SK-N-SH (cell line): Measurements from ENCODE around the gene CCL4. TPM values are rescaled to one million over a fixed set of nuclear protein-coding genes. Genes with fewer than 3 reads are reported as not detected.

Source experiments
- CTCF ChIA-PET: fragments of 300-600, 350-600 bp; formaldehyde crosslinking; extraction: SDS; loops from one replicate; lab custom pipeline; 2021; lab: Yijun Ruan, JAX
- POLR2A ChIA-PET: fragments of 350-600 bp; sonication (Branson Sonifier 250); formaldehyde crosslinking; extraction: SDS; loops from one replicate; lab custom pipeline; 2020; ENCODE audit warnings: antibody characterized with exemption, inconsistent platforms; lab: Yijun Ruan, JAX
- DNase-seq: peaks from one replicate; pipeline ENCODE4 v3.0.0; 2012
- H2AFZ ChIP-seq: fragments of 200-600 bp; sonication (generic); 2 replicates; pipeline ENCODE4 v1.8.1; 2016; ENCODE audit warnings: antibody characterized with exemption, mild to moderate bottlenecking, low read depth
- H3F3A ChIP-seq: fragments of 200-600 bp; sonication (generic); replicated peaks from 2 replicates; pipeline ENCODE3; 2016; ENCODE audit warnings: antibody characterized with exemption, mild to moderate bottlenecking; ENCODE audit not compliant: insufficient read depth
- H3K27ac ChIP-seq, 2 experiments: fragments of 200-500 bp in 1 of 2; fragments of 200-600 bp in 1 of 2; sonication (Bioruptor generic) in 1 of 2; sonication (generic), shearing (Covaris generic) in 1 of 2; 2 replicates each; pipeline versions ENCODE4 v1.5.1 to v1.6.1; 2014 to 2016; ENCODE audit warnings: low read depth in 2 of 2, inconsistent platforms in 1 of 2, low read length in 1 of 2, mild to moderate bottlenecking in 1 of 2, mixed read lengths in 1 of 2
- H3K27me3 ChIP-seq: fragments of 200-600 bp; sonication (generic), shearing (Covaris generic); 2 replicates; pipeline ENCODE4 v1.6.1; 2016; ENCODE audit warnings: mixed run types; ENCODE audit not compliant: insufficient read depth
- H3K36me3 ChIP-seq, 2 experiments: fragments of 200-500 bp in 1 of 2; fragments of 200-600 bp in 1 of 2; sonication (Bioruptor generic) in 1 of 2; sonication (generic) in 1 of 2; replicated peaks in 1 of 2; 2 replicates each; pipeline versions ENCODE3 to v1.5.1; 2014 to 2016; ENCODE audit warnings: low read length in 1 of 2, mild to moderate bottlenecking in 1 of 2; ENCODE audit not compliant: insufficient read depth in 2 of 2, control insufficient read depth in 1 of 2
- H3K4me1 ChIP-seq, 2 experiments: fragments of 200-500 bp in 1 of 2; fragments of 200-600 bp in 1 of 2; sonication (Bioruptor generic) in 1 of 2; sonication (generic), shearing (Covaris generic) in 1 of 2; 2 replicates each; pipeline versions ENCODE4 v1.5.1 to v1.6.1; 2014 to 2016; ENCODE audit warnings: low read depth in 1 of 2, low read length in 1 of 2, mixed run types in 1 of 2; ENCODE audit not compliant: insufficient read depth in 2 of 2, control insufficient read depth in 1 of 2
- H3K4me2 ChIP-seq: fragments of 200-600 bp; sonication (generic), shearing (Covaris generic); 2 replicates; pipeline ENCODE4 v1.6.1; 2017; ENCODE audit warnings: mixed run types
- H3K4me3 ChIP-seq, 2 experiments: fragments of 200-500 bp in 1 of 2; fragments of 200-600 bp in 1 of 2; sonication (Bioruptor generic) in 1 of 2; sonication (generic), shearing (Covaris generic) in 1 of 2; 2 replicates each; pipeline versions ENCODE4 v1.5.1 to v1.8.1; 2014 to 2016; ENCODE audit warnings: low read depth in 2 of 2, inconsistent platforms in 1 of 2, low read length in 1 of 2, mild to moderate bottlenecking in 1 of 2, mixed read lengths in 1 of 2, moderate library complexity in 1 of 2
- H3K79me2 ChIP-seq: fragments of 200-600 bp; sonication (generic); 2 replicates; pipeline ENCODE4 v1.8.1; 2017; ENCODE audit warnings: mild to moderate bottlenecking; ENCODE audit not compliant: insufficient read depth
- H3K9ac ChIP-seq: fragments of 200-600 bp; sonication (generic); 2 replicates; pipeline ENCODE4 v1.6.1; 2017; ENCODE audit warnings: mixed run types
- H3K9me2 ChIP-seq: fragments of 200-600 bp; sonication (generic); 2 replicates; pipeline ENCODE4 v1.6.1; 2017; ENCODE audit warnings: mixed run types
- H3K9me3 ChIP-seq: fragments of 200-600 bp; sonication (generic); 2 replicates; pipeline ENCODE4 v1.6.1; 2017; ENCODE audit warnings: mixed run types, mild to moderate bottlenecking, moderate library complexity
- H4K20me1 ChIP-seq: fragments of 200-600 bp; sonication (generic); 2 replicates; pipeline ENCODE4 v1.6.1; 2017; ENCODE audit warnings: mild to moderate bottlenecking, mixed run types; ENCODE audit not compliant: insufficient read depth
- FOXM1 ChIP-seq: IDR thresholded peaks from 2 replicates; pipeline ENCODE4 v1.4.0; 2012; ENCODE audit warnings: low read depth, mild to moderate bottlenecking
- GABPA ChIP-seq: IDR thresholded peaks from 2 replicates; pipeline ENCODE4 v1.4.0; 2012; ENCODE audit warnings: low read depth, mild to moderate bottlenecking
- MEF2A ChIP-seq: IDR thresholded peaks from 2 replicates; pipeline ENCODE4 v1.4.0; 2012; ENCODE audit warnings: low read depth, borderline replicate concordance
- RAD21 ChIP-seq: IDR thresholded peaks from 2 replicates; pipeline ENCODE4 v1.6.1; 2012; ENCODE audit warnings: mild to moderate bottlenecking, low read length
- RFX5 ChIP-seq: IDR thresholded peaks from 2 replicates; pipeline ENCODE4 v1.6.1; 2012; ENCODE audit warnings: mild to moderate bottlenecking, improper control_type of control experiment, low read length
- RXRA ChIP-seq: IDR thresholded peaks from 2 replicates; pipeline ENCODE4 v1.4.0; 2012; ENCODE audit warnings: low read depth, mild to moderate bottlenecking, borderline replicate concordance
- WGBS: methylation state at CpG from one replicate; pipeline ENCODE4 v1.1.6; 2017; ENCODE audit warnings: low lambda C conversion rate; 5-methylcytosine and 5-hydroxymethylcytosine counted together
- polyA plus RNA-seq, 3 experiments: library from polyadenylated mRNA; depleted of rRNA; stranded (reverse); fragments of >200 nt; gene quantifications; 2 replicates each; pipeline ENCODE4 v1.2.3, GENCODE V29; 2012
- TF ChIP-seq, protein P1 (sequence below): fragments of 200-600 bp; sonication (generic); IDR thresholded peaks from 2 replicates; pipeline ENCODE4 v1.6.1; 2017; ENCODE audit warnings: antibody characterized with exemption, mild to moderate bottlenecking, moderate library complexity
- TF ChIP-seq, protein P2 (sequence below): IDR thresholded peaks from 2 replicates; pipeline ENCODE4 v1.4.0; 2012; ENCODE audit warnings: low read depth
- TF ChIP-seq, protein P3 (sequence below): fragments of 150-350 bp; IDR thresholded peaks from 2 replicates; pipeline ENCODE4 v1.6.1; 2016; ENCODE audit warnings: mild to moderate bottlenecking, low read depth, low read length
- TF ChIP-seq, protein P4 (sequence below): IDR thresholded peaks from 2 replicates; pipeline ENCODE4 v1.4.0; 2012; ENCODE audit warnings: low read depth, borderline replicate concordance
- TF ChIP-seq, protein P5 (sequence below): IDR thresholded peaks from 2 replicates; pipeline ENCODE4 v1.6.1; 2012; ENCODE audit warnings: mild to moderate bottlenecking, low read depth, low read length, moderate library complexity

The CCL4 gene
- polyA plus RNA-seq, 1 of the 3 experiments (the other 2 are of a cell fraction): not detected

DNA sequence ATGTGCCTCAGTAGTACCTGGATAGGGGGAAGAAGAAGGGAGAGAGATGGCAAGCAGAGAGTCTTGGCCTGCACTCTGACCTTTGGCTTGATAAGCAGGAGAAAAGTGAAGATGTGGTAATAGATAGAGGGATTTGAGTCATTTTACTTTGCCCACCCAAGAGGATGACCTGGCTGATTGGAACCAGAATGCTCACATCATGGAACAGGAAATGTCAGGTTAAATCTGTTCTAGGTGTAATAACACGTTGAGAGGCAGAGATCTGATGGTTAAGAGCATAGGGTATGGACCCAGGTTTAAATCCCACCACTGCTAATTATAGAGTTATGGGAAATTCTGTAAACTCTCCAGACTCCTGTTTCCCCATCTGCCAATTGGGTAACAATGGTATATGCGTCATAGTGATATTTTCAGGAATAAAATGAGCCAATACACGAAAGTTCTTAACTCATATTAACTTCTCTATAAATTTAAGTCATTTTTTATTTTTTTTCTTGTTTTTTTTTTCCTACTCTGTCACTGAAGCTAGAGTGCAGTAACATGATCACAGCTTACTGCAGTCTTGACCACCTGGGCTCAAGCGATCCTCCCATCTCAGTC lies 47.6 kb upstream of the CCL4 start:
- no peak overlapping the region for H2AFZ ChIP-seq
- H3K79me2 ChIP-seq: no peaks in the 10 kb centered on the region
- no peaks in the 10 kb centered on the region for H3K36me3 ChIP-seq
- H3K4me1 ChIP-seq: no peaks in the 10 kb centered on the region
- no peaks in the 10 kb centered on the region for H4K20me1 ChIP-seq
- DNase-seq: no peak
- ChIA-PET POLR2A (no interaction called here), CTCF (no interaction called here)
- 22% methylated on average over 4 of the region's 4 CpGs for WGBS
- H3F3A ChIP-seq: no peaks in the 10 kb centered on the region
- H3K9me3 ChIP-seq: no peaks in the 10 kb centered on the region
- no peaks in the 10 kb centered on the region; the same call in 1 of the 2 replicates for H3K27me3 ChIP-seq
- TF ChIP-seq GABPA (no peak), MEF2A (no peak), RAD21 (no peak), FOXM1 (no peak), RFX5 (no peak), RXRA (no peak)
- TF ChIP-seq, protein P1, sequence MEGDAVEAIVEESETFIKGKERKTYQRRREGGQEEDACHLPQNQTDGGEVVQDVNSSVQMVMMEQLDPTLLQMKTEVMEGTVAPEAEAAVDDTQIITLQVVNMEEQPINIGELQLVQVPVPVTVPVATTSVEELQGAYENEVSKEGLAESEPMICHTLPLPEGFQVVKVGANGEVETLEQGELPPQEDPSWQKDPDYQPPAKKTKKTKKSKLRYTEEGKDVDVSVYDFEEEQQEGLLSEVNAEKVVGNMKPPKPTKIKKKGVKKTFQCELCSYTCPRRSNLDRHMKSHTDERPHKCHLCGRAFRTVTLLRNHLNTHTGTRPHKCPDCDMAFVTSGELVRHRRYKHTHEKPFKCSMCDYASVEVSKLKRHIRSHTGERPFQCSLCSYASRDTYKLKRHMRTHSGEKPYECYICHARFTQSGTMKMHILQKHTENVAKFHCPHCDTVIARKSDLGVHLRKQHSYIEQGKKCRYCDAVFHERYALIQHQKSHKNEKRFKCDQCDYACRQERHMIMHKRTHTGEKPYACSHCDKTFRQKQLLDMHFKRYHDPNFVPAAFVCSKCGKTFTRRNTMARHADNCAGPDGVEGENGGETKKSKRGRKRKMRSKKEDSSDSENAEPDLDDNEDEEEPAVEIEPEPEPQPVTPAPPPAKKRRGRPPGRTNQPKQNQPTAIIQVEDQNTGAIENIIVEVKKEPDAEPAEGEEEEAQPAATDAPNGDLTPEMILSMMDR: no peak
- TF ChIP-seq, protein P2, sequence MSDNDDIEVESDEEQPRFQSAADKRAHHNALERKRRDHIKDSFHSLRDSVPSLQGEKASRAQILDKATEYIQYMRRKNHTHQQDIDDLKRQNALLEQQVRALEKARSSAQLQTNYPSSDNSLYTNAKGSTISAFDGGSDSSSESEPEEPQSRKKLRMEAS: no peak
- TF ChIP-seq, protein P3, sequence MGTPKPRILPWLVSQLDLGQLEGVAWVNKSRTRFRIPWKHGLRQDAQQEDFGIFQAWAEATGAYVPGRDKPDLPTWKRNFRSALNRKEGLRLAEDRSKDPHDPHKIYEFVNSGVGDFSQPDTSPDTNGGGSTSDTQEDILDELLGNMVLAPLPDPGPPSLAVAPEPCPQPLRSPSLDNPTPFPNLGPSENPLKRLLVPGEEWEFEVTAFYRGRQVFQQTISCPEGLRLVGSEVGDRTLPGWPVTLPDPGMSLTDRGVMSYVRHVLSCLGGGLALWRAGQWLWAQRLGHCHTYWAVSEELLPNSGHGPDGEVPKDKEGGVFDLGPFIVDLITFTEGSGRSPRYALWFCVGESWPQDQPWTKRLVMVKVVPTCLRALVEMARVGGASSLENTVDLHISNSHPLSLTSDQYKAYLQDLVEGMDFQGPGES: no peak
- TF ChIP-seq, protein P4, sequence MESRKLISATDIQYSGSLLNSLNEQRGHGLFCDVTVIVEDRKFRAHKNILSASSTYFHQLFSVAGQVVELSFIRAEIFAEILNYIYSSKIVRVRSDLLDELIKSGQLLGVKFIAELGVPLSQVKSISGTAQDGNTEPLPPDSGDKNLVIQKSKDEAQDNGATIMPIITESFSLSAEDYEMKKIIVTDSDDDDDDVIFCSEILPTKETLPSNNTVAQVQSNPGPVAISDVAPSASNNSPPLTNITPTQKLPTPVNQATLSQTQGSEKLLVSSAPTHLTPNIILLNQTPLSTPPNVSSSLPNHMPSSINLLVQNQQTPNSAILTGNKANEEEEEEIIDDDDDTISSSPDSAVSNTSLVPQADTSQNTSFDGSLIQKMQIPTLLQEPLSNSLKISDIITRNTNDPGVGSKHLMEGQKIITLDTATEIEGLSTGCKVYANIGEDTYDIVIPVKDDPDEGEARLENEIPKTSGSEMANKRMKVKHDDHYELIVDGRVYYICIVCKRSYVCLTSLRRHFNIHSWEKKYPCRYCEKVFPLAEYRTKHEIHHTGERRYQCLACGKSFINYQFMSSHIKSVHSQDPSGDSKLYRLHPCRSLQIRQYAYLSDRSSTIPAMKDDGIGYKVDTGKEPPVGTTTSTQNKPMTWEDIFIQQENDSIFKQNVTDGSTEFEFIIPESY: no peak
- TF ChIP-seq, protein P5, sequence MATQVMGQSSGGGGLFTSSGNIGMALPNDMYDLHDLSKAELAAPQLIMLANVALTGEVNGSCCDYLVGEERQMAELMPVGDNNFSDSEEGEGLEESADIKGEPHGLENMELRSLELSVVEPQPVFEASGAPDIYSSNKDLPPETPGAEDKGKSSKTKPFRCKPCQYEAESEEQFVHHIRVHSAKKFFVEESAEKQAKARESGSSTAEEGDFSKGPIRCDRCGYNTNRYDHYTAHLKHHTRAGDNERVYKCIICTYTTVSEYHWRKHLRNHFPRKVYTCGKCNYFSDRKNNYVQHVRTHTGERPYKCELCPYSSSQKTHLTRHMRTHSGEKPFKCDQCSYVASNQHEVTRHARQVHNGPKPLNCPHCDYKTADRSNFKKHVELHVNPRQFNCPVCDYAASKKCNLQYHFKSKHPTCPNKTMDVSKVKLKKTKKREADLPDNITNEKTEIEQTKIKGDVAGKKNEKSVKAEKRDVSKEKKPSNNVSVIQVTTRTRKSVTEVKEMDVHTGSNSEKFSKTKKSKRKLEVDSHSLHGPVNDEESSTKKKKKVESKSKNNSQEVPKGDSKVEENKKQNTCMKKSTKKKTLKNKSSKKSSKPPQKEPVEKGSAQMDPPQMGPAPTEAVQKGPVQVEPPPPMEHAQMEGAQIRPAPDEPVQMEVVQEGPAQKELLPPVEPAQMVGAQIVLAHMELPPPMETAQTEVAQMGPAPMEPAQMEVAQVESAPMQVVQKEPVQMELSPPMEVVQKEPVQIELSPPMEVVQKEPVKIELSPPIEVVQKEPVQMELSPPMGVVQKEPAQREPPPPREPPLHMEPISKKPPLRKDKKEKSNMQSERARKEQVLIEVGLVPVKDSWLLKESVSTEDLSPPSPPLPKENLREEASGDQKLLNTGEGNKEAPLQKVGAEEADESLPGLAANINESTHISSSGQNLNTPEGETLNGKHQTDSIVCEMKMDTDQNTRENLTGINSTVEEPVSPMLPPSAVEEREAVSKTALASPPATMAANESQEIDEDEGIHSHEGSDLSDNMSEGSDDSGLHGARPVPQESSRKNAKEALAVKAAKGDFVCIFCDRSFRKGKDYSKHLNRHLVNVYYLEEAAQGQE: no peak
- H3K4me3 ChIP-seq: no peak overlapping the region
- H3K9me2 ChIP-seq: no peaks in the 10 kb centered on the region
- H3K4me2 ChIP-seq: no peak overlapping the region
- no peak overlapping the region for H3K27ac ChIP-seq
- no peak overlapping the region for H3K9ac ChIP-seq
